Activated naive CD8-positive, alpha-beta T cell (primary cell): ENCODE results near the gene ZNF106.

ENCODE experiments used
- H3K27ac Mint-ChIP-seq: one replicate; pipeline ENCODE4 v1.8.0; 2021; ENCODE audit warnings: mixed read lengths
- H3K27me3 Mint-ChIP-seq: one replicate; pipeline ENCODE4 v1.8.0; 2021; ENCODE audit warnings: mixed read lengths
- H3K36me3 Mint-ChIP-seq: one replicate; pipeline ENCODE4 v1.8.0; 2021; ENCODE audit warnings: mixed read lengths
- H3K4me1 Mint-ChIP-seq: one replicate; pipeline ENCODE4 v1.8.0; 2021; ENCODE audit warnings: low read depth, mixed read lengths
- H3K4me3 Mint-ChIP-seq: one replicate; pipeline ENCODE4 v1.8.0; 2021; ENCODE audit warnings: mild to moderate bottlenecking, mixed read lengths
- H3K9me3 Mint-ChIP-seq: one replicate; pipeline ENCODE4 v1.8.0; 2021; ENCODE audit warnings: low read depth, mixed read lengths

The ZNF106 gene

GRCh38 chr15:42495361-42496212 lies 4.6 kb upstream of the ZNF106 start, which contains the start of gene SNAP23:
Gene SNAP23 (plus strand): TSS chr15:42495634. CDS start chr15:42511847, 16,213 bp downstream.
- no peaks in the 10 kb centered on the region for H3K9me3 Mint-ChIP-seq
- H3K27ac Mint-ChIP-seq, result peak within 1 kb of the TSS; percentile 91
- H3K27me3 Mint-ChIP-seq, result no peaks in the 10 kb centered on the region
- peaks cover 75% of the 10 kb centered on the region for H3K4me1 Mint-ChIP-seq
- H3K4me3 Mint-ChIP-seq, result peak within 1 kb of the TSS; percentile 98
- no peaks in the 10 kb centered on the region for H3K36me3 Mint-ChIP-seq

GRCh38 chr15:42494998-42495360 lies 4.0 kb upstream of the ZNF106 start:
- Mint-ChIP-seq H3K4me1 (peaks cover 73% of the 10 kb centered on the region), H3K27me3 (no peaks in the 10 kb centered on the region), H3K27ac (peak overlapping the region; percentile 91), H3K36me3 (no peaks in the 10 kb centered on the region), H3K4me3 (peak overlapping the region; percentile 98), H3K9me3 (no peaks in the 10 kb centered on the region)

- no peaks in the 10 kb centered on the region for H3K9me3 Mint-ChIP-seq
- H3K36me3 Mint-ChIP-seq, result no peaks in the 10 kb centered on the region
- H3K4me1 Mint-ChIP-seq, result peaks cover 69% of the 10 kb centered on the region
- H3K27me3 Mint-ChIP-seq, result no peaks in the 10 kb centered on the region
- H3K4me3 Mint-ChIP-seq, result peak overlapping the region; percentile 57
- peak overlapping the region; percentile 89 for H3K27ac Mint-ChIP-seq
These were observed 2.7 kb upstream of the ZNF106 start for GRCh38 chr15:42493679-42494078.

GRCh38 chr15:42491539-42492225 lies 741 bp upstream of the ZNF106 start:
- H3K9me3 Mint-ChIP-seq, result no peaks in the 10 kb centered on the region
- H3K4me1 Mint-ChIP-seq, result peaks cover 65% of the 10 kb centered on the region
- H3K27me3 Mint-ChIP-seq, result no peaks in the 10 kb centered on the region
- H3K4me3 Mint-ChIP-seq, result peak overlapping the region; percentile 96
- H3K27ac Mint-ChIP-seq, result peak overlapping the region; percentile 97
- H3K36me3 Mint-ChIP-seq, result no peaks in the 10 kb centered on the region

GRCh38 chr15:42490291-42490670 lies 660 bp downstream of the ZNF106 start:
- peak overlapping the region; percentile 97 for H3K27ac Mint-ChIP-seq
- H3K36me3 Mint-ChIP-seq, result no peaks in the 10 kb centered on the region
- no peaks in the 10 kb centered on the region for H3K27me3 Mint-ChIP-seq
- H3K4me3 Mint-ChIP-seq, result peak overlapping the region; percentile 96
- H3K4me1 Mint-ChIP-seq, result peaks cover 54% of the 10 kb centered on the region
- H3K9me3 Mint-ChIP-seq, result no peaks in the 10 kb centered on the region

GRCh38 chr15:42483677-42484076 lies 7.3 kb downstream of the ZNF106 start:
- Mint-ChIP-seq H3K4me3 (no peak overlapping the region), H3K27me3 (no peaks in the 10 kb centered on the region), H3K36me3 (peaks cover 3% of the 10 kb centered on the region), H3K9me3 (no peaks in the 10 kb centered on the region), H3K4me1 (peaks cover 24% of the 10 kb centered on the region), H3K27ac (no peak overlapping the region)

- no peak overlapping the region for H3K4me3 Mint-ChIP-seq
These were observed 8.2 kb downstream of the ZNF106 start for GRCh38 chr15:42482701-42483100.

GRCh38 chr15:42474827-42475226 lies 16.1 kb downstream of the ZNF106 start:
- peak overlapping the region; percentile 61 for H3K27ac Mint-ChIP-seq
- H3K36me3 Mint-ChIP-seq, result peaks cover 4% of the 10 kb centered on the region
- H3K4me3 Mint-ChIP-seq, result no peak overlapping the region

More at GRCh38 chr15:42482701-42483100, 8.2 kb downstream of the ZNF106 start:
- no peaks in the 10 kb centered on the region for H3K27me3 Mint-ChIP-seq
- H3K27ac Mint-ChIP-seq, result no peak overlapping the region
- peaks cover 17% of the 10 kb centered on the region for H3K4me1 Mint-ChIP-seq
- peaks cover 3% of the 10 kb centered on the region for H3K36me3 Mint-ChIP-seq
- no peaks in the 10 kb centered on the region for H3K9me3 Mint-ChIP-seq

GRCh38 chr15:42471002-42471401 lies 19.9 kb downstream of the ZNF106 start:
- Mint-ChIP-seq H3K9me3 (no peaks in the 10 kb centered on the region), H3K27ac (no peak overlapping the region), H3K36me3 (peaks cover 8% of the 10 kb centered on the region), H3K4me1 (peaks cover 1% of the 10 kb centered on the region), H3K4me3 (no peak overlapping the region), H3K27me3 (no peaks in the 10 kb centered on the region)

More at GRCh38 chr15:42474827-42475226, 16.1 kb downstream of the ZNF106 start:
- Mint-ChIP-seq H3K9me3 (no peaks in the 10 kb centered on the region), H3K27me3 (no peaks in the 10 kb centered on the region), H3K4me1 (peaks cover 4% of the 10 kb centered on the region)

GRCh38 chr15:42465520-42466259 lies 25.3 kb downstream of the ZNF106 start:
- Mint-ChIP-seq H3K4me3 (no peak overlapping the region), H3K4me1 (peaks cover 9% of the 10 kb centered on the region), H3K27me3 (no peaks in the 10 kb centered on the region), H3K9me3 (no peaks in the 10 kb centered on the region), H3K36me3 (peaks cover 11% of the 10 kb centered on the region), H3K27ac (no peak overlapping the region)

- Mint-ChIP-seq H3K27me3 (no peaks in the 10 kb centered on the region), H3K27ac (no peak overlapping the region), H3K36me3 (peaks cover 9% of the 10 kb centered on the region), H3K9me3 (no peaks in the 10 kb centered on the region), H3K4me3 (no peak overlapping the region), H3K4me1 (peaks cover 13% of the 10 kb centered on the region)
These were observed 29.7 kb downstream of the ZNF106 start for GRCh38 chr15:42461261-42461660.

- no peak overlapping the region for H3K4me3 Mint-ChIP-seq
- no peaks in the 10 kb centered on the region for H3K27me3 Mint-ChIP-seq
- no peak overlapping the region for H3K27ac Mint-ChIP-seq
- peaks cover 13% of the 10 kb centered on the region for H3K4me1 Mint-ChIP-seq
- no peaks in the 10 kb centered on the region for H3K9me3 Mint-ChIP-seq
- H3K36me3 Mint-ChIP-seq, result peaks cover 3% of the 10 kb centered on the region
These were observed 33.2 kb downstream of the ZNF106 start for GRCh38 chr15:42457445-42458442.

GRCh38 chr15:42456971-42457370 lies 34.0 kb downstream of the ZNF106 start:
- peaks cover 3% of the 10 kb centered on the region for H3K36me3 Mint-ChIP-seq
- H3K4me3 Mint-ChIP-seq, result no peak overlapping the region
- peaks cover 13% of the 10 kb centered on the region for H3K4me1 Mint-ChIP-seq
- no peak overlapping the region for H3K27ac Mint-ChIP-seq
- H3K27me3 Mint-ChIP-seq, result no peaks in the 10 kb centered on the region
- H3K9me3 Mint-ChIP-seq, result no peaks in the 10 kb centered on the region

GRCh38 chr15:42456531-42456930 lies 34.4 kb downstream of the ZNF106 start:
- Mint-ChIP-seq H3K27me3 (no peaks in the 10 kb centered on the region), H3K4me3 (no peak overlapping the region), H3K36me3 (peaks cover 5% of the 10 kb centered on the region), H3K4me1 (peaks cover 10% of the 10 kb centered on the region), H3K27ac (no peak overlapping the region), H3K9me3 (no peaks in the 10 kb centered on the region)
